Naive B cell (primary cell): Measurements from ENCODE around the gene PSMB3. TPM values are rescaled to one million over a fixed set of nuclear protein-coding genes. Genes with fewer than 3 reads are reported as not detected.

Experiments used
- ATAC-seq, 2 donors: fragments of 150-1000 bp; cut with Tn5 transposase; 2 replicates each; pipeline ENCODE4 v1.10.0; 2021; ENCODE audit warnings: low read depth in 2 of 2, mild to moderate bottlenecking in 2 of 2, moderate library complexity in 2 of 2
- DNase-seq: peaks from one replicate; pipeline ENCODE4 v3.0.0; 2022
- H3K27ac Mint-ChIP-seq, 6 donors: one replicate each; pipeline ENCODE4 v1.8.0; 2020 to 2022; ENCODE audit warnings: mild to moderate bottlenecking in 6 of 6, mixed read lengths in 6 of 6, moderate library complexity in 5 of 6, inconsistent platforms in 2 of 6
- H3K27me3 Mint-ChIP-seq, 3 donors: one replicate each; pipeline ENCODE4 v1.8.0; 2021 to 2022; ENCODE audit warnings: mixed read lengths in 3 of 3, mild to moderate bottlenecking in 1 of 3
- H3K36me3 Mint-ChIP-seq, 2 donors: one replicate each; pipeline ENCODE4 v1.8.0; 2020 to 2022; ENCODE audit warnings: mixed read lengths in 2 of 2, inconsistent platforms in 1 of 2, mild to moderate bottlenecking in 1 of 2
- H3K4me1 Mint-ChIP-seq, 3 donors: one replicate each; pipeline ENCODE4 v1.8.0; 2020 to 2022; ENCODE audit warnings: mixed read lengths in 3 of 3, inconsistent platforms in 1 of 3, mild to moderate bottlenecking in 1 of 3, moderate library complexity in 1 of 3
- H3K4me3 Mint-ChIP-seq, 8 donors: one replicate each; pipeline ENCODE4 v1.8.0; 2020 to 2022; ENCODE audit warnings: mild to moderate bottlenecking in 8 of 8, mixed read lengths in 8 of 8, moderate library complexity in 8 of 8, inconsistent platforms in 2 of 8
- H3K9me3 Mint-ChIP-seq, 7 donors: one replicate each; pipeline ENCODE4 v1.8.0; 2020 to 2022; ENCODE audit warnings: mixed read lengths in 7 of 7, mild to moderate bottlenecking in 5 of 7, inconsistent platforms in 2 of 7, moderate library complexity in 1 of 7
- polyA plus RNA-seq, 6 donors: library from polyadenylated mRNA; unstranded; fragments of 300-500 nt; fragmentation: Illumina TruSeq; gene quantifications; one replicate each; pipeline ENCODE4 v1.2.3, GENCODE V29; 2021; ENCODE audit warnings: low read depth in 6 of 6

The PSMB3 gene
- polyA plus RNA-seq, 6 donors from 2014 or later, result 326 to 642 (median 411) TPM

DNA sequence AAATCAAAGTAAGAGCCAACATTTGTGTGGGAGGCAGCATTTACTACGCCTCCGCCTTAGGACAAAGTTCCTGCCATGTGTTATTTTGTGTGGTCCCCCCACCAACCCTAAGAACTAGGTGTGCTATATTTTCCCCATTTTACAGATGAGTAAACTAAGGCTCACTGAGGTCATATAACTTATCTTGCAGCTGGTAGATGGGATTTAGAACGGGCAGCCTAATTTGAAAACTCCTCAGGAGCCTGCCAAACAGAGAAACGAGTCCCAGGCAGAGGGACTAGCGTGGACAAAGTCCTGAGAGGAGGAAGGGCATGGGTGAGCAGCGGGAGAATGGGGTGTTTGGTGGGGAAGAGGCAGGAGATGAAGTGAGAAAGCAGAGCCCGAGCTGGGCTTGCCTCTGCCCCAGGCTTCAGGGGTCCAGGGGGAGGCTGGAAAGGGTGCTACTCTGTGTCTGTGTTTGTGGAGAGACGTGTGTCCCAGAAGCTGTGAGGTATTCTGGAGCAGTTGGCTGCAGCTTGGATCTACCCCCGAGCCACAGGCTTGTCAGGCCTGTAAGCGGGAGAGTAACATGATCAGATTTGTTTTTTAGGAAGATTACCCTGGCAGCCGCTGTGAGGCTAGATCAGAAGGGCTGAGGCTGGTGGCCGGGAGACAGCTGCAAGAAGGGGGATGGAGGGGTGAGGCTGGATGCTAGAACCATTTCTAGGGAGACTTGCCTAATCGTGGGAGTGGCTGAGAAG is 42.5 kb upstream of the PSMB3 start:
- Mint-ChIP-seq H3K9me3 (no peaks in the 10 kb centered on the region), H3K36me3 (peaks cover 0 to 16% of the 10 kb centered on the region in 2 donors), H3K4me1 (peaks cover 53 to 63% (median 59%) of the 10 kb centered on the region in 3 donors), H3K27ac (peak overlapping the region in 1 of 6 donors; percentile 49), H3K27me3 (no peaks in the 10 kb centered on the region), H3K4me3 (peak overlapping the region in 1 of 8 donors; percentile 56)
- ATAC-seq (no peak), DNase-seq (no peak)

DNA sequence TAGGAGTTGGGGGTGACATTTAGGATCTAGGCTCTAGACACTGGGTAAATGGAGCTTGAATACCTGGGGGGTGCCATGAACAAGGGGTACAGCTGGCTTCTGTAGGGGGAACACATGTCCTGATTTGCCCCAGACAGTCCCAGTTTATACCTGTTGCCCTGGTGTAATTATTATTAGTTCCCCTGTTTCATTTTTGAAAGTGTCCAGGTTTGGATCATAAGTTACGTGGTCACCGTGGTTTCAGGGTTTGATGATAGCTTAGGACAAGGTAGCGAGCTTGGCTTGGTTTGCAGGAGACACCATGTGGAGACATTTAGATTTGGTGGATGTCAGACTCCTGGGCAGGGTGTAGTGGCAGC is 42.0 kb upstream of the PSMB3 start:
- H3K27me3 Mint-ChIP-seq, result no peaks in the 10 kb centered on the region
- no peak for DNase-seq
- H3K9me3 Mint-ChIP-seq, result no peaks in the 10 kb centered on the region
- peak overlapping the region in 2 of 6 donors; percentile 10 to 15 for H3K27ac Mint-ChIP-seq
- ATAC-seq, result no peak
- peaks cover 57 to 68% (median 64%) of the 10 kb centered on the region in 3 donors for H3K4me1 Mint-ChIP-seq
- H3K36me3 Mint-ChIP-seq, result peaks cover 0 to 18% of the 10 kb centered on the region in 2 donors
- peak overlapping the region in 2 of 8 donors; percentile 23 to 35 for H3K4me3 Mint-ChIP-seq

DNA sequence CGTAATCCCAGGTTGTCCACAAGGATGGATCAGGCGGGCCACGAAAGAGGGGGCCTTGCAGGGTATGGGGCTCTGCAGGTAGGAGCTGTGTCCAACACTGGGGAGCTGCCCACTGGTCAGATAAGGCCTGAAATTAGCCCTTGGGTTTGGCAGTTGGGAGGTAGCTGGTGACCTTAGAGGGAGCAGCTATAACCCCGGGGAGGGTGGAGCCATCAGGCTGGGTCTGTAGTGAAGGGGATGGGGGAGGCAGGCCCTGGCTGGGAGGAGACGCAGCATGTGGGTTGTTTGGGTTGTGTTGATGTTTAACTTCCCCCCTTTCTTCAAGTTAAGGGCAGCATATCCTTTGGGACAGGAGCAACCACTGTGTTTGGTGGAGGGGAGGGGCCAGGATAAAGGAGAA is 41.6 kb upstream of the PSMB3 start:
- H3K27ac Mint-ChIP-seq, result peak overlapping the region in 2 of 6 donors; percentile 53 to 60
- no peak overlapping the region for H3K4me3 Mint-ChIP-seq
- peaks cover 59 to 69% (median 65%) of the 10 kb centered on the region in 3 donors for H3K4me1 Mint-ChIP-seq
- H3K36me3 Mint-ChIP-seq, result peaks cover 0 to 22% of the 10 kb centered on the region in 2 donors
- no peak for DNase-seq
- no peaks in the 10 kb centered on the region for H3K27me3 Mint-ChIP-seq
- no peak for ATAC-seq
- H3K9me3 Mint-ChIP-seq, result no peaks in the 10 kb centered on the region

DNA sequence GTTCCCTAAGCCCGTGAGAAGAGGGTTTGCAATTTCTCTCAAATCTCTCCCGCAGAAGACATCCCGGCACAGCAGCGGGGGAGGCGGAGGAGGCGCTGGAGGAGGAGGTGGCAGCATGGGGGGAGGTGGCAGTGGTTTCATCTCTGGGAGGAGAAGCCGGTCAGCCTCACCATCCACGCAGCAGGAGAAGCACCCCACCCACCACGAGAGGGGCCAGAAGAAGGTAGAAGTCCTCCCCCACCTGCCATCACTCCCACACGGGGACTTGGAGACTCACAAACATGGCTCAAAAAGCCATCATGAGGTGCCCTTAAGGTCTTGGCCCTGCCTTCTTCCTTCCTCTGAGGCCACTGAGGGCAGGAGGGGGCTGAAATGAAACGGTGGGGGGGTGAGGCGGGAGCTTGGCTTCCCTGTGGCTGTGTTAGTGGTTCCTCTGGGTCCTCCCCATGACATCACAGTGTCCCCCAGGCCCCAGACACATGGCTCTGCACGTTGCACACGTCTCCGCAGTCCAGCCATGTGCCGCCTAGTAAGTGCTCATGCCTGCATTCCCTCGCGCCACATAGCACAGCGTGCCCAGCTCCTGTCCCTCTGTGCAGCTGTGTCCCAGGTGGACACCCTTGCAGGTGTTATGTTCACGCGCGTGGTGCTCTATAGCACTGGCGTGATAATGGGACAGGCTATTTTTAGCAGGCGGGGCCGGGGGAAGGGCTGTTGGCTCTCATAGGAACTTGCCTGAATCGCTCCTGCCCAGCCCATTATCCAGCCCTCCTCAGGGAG is 40.6 kb upstream of the PSMB3 start:
- ATAC-seq (no peak), DNase-seq (no peak)
- H3K9me3 Mint-ChIP-seq, result no peaks in the 10 kb centered on the region
- H3K27me3 Mint-ChIP-seq, result no peaks in the 10 kb centered on the region
- peaks cover 0 to 30% of the 10 kb centered on the region in 2 donors for H3K36me3 Mint-ChIP-seq
- H3K4me3 Mint-ChIP-seq, result no peak overlapping the region
- H3K4me1 Mint-ChIP-seq, result peaks cover 50 to 60% (median 55%) of the 10 kb centered on the region in 3 donors
- H3K27ac Mint-ChIP-seq, result peak overlapping the region in 2 of 6 donors; percentile 53 to 60

DNA sequence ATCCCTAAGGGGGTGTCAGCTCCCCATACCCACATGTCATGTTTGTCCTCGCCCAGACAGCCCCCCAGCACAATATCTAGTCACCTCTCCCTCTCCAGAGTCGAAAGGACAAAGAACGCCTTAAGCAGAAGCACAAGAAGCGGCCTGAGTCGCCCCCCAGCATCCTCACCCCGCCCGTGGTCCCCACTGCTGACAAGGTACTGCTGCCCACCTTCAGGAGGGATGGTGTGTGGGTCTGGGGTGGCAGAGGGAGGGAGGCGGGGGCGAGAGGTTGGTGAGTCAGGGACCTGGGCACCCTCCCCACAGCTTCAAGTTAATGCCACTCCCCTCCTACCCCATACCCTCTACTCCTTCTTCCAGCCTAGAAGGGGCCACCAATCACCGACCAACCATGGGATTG is 39.9 kb upstream of the PSMB3 start:
- ATAC-seq (no peak), DNase-seq (no peak)
- Mint-ChIP-seq H3K9me3 (no peaks in the 10 kb centered on the region), H3K27ac (peak overlapping the region in 1 of 6 donors; percentile 42), H3K4me3 (no peak overlapping the region), H3K36me3 (peaks cover 0 to 36% of the 10 kb centered on the region in 2 donors), H3K27me3 (no peaks in the 10 kb centered on the region), H3K4me1 (peaks cover 47 to 56% (median 49%) of the 10 kb centered on the region in 3 donors)

DNA sequence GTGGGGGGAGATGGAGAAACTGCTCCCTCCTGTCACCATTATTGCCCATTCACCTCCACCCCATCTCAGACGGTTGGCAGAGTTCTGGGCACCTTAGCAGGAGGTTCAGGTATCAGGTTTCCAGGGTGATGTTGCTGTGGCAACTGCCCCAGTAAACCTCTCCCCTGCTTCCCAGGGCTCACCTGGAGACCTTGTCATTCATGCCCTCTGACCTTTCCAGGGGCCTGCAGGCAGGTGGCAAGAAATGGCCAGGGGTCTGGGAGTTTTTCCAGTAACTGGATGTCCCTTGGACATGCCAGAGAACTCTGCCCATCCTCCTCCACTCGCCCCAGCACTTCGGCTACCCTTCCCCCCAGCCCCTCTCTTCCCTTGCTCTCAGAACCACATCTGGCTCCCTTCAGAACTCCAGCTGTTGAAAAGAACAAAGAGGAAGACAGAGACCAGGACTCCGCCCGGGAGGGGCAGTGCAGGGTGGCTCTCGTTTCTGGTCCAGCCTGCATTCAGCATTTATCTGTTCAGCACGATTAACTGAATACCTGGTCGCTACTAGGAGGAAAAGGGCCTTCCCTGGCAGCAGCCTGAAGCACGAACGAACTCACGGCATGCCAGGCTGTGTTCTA is 39.0 kb upstream of the PSMB3 start:
- peaks cover 40 to 59% (median 43%) of the 10 kb centered on the region in 3 donors for H3K4me1 Mint-ChIP-seq

DNA sequence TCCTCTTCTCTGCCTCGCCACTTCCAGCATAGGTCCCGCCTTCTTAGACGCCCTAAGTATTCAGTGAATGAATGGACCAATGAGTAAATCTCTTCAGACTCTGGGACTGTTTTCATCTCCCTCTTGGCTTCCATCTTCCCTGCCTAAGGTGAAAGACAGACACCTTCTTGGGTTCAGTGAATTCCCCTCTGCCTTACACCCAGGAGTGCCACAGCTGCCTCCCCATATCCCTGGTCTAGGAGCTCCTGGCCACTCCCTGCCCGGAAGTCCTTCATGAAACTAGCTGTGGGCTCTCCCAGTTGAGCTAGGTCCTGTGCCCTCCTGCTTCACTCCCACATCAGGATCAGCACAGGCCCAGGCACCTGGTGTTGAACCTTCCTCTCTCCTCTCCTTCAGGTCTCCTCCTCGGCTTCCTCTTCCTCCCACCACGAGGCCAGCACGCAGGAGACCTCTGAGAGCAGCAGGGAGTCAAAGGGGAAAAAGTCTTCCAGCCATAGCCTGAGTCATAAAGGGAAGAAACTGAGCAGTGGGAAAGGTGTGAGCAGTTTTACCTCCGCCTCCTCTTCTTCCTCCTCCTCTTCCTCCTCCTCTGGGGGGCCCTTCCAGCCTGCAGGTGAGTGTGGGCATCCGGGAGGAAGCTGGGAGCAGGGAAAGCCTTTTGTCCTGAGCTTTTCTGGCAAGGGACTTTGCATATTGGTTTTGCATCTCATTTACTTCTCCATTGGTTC is 37.2 kb upstream of the PSMB3 start:
- peak overlapping the region in 2 of 6 donors; percentile 54 to 81 for H3K27ac Mint-ChIP-seq
- ATAC-seq, result no peak
- H3K36me3 Mint-ChIP-seq, result peaks cover 0 to 34% of the 10 kb centered on the region in 2 donors
- no peaks in the 10 kb centered on the region for H3K9me3 Mint-ChIP-seq
- no peak for DNase-seq
- no peaks in the 10 kb centered on the region for H3K27me3 Mint-ChIP-seq
- no peak overlapping the region for H3K4me3 Mint-ChIP-seq
- H3K4me1 Mint-ChIP-seq, result peaks cover 29 to 50% (median 31%) of the 10 kb centered on the region in 3 donors

More for the DNA sequence above, 39.0 kb upstream of the PSMB3 start:
- ATAC-seq (no peak), DNase-seq (no peak)
- peak overlapping the region in 1 of 8 donors; percentile 10 for H3K4me3 Mint-ChIP-seq
- no peaks in the 10 kb centered on the region for H3K9me3 Mint-ChIP-seq
- H3K36me3 Mint-ChIP-seq, result peaks cover 0 to 40% of the 10 kb centered on the region in 2 donors
- no peak overlapping the region for H3K27ac Mint-ChIP-seq
- no peaks in the 10 kb centered on the region for H3K27me3 Mint-ChIP-seq

DNA sequence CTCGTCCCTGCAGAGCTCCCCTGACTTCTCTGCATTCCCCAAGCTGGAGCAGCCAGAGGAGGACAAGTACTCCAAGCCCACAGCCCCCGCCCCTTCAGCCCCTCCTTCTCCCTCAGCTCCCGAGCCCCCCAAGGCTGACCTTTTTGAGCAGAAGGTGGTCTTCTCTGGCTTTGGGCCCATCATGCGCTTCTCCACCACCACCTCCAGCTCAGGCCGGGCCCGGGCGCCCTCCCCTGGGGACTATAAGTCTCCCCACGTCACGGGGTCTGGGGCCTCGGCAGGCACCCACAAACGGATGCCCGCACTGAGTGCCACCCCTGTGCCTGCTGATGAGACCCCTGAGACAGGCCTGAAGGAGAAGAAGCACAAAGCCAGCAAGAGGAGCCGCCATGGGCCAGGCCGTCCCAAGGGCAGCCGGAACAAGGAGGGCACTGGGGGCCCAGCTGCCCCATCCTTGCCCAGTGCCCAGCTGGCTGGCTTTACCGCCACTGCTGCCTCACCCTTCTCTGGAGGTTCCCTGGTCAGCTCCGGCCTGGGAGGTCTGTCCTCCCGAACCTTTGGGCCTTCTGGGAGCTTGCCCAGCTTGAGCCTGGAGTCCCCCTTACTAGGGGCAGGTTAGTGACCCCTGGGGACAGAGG is 36.1 kb upstream of the PSMB3 start:
- H3K4me1 Mint-ChIP-seq, result peaks cover 26 to 46% (median 30%) of the 10 kb centered on the region in 3 donors
- ATAC-seq (no peak), DNase-seq (no peak)
- peaks cover 0 to 39% of the 10 kb centered on the region in 2 donors for H3K36me3 Mint-ChIP-seq
- no peak overlapping the region for H3K4me3 Mint-ChIP-seq
- no peaks in the 10 kb centered on the region for H3K9me3 Mint-ChIP-seq
- no peaks in the 10 kb centered on the region for H3K27me3 Mint-ChIP-seq
- H3K27ac Mint-ChIP-seq, result no peak overlapping the region

DNA sequence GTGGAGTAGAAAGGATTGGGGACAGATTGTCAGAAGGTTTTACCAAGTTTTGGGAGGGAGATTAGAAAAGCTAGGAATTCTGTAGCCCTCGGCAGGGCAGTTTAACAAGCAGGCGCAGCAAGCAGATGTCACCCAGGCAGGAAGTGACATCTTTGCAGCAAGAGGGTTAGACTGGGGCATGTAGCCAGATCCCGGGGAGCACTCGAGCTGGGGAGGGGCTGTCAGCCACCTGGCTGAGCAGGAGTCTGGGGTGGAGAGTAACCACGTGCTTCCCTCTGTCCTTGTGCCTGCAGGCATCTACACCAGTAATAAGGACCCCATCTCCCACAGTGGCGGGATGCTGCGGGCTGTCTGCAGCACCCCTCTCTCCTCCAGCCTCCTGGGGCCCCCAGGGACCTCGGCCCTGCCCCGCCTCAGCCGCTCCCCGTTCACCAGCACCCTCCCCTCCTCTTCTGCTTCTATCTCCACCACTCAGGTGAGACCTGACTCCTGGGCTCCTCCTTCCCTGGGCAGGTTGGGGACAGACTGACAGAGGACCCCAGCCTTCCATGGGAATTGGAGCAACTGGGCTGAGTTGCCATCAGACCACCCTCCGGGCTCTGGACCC is 35.3 kb upstream of the PSMB3 start:
- H3K36me3 Mint-ChIP-seq, result peaks cover 0 to 39% of the 10 kb centered on the region in 2 donors

DNA sequence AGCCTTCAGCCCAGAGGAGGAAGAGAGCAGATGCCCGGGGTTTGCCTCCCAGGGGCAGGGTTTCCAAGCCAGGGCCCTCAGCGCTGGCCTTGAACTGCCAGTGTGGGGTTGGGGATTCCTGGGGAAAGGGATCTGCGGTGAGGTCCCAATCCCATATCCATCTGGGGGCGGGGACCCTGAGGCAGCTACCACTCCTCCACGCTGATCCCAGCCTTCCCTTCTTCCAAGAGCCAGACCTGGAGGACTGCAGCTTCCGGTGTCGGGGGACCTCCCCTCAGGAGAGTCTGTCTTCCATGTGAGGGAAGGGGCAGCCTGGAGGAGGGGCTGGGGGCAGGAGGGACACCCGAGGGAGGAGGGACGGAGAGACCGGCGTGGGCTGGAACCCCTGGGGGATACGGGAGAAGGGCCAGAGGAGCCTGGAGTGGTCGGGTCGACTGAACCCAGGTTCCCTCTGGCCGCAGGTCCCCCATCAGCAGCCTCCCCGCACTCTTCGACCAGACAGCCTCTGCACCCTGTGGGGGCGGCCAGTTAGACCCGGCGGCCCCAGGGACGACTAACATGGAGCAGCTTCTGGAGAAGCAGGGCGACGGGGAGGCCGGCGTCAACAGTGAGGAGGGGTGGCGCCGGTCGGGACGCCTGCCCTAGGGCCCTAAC is 33.1 kb upstream of the PSMB3 start:
- peaks cover 0 to 39% of the 10 kb centered on the region in 2 donors for H3K36me3 Mint-ChIP-seq
- no peak for ATAC-seq

More for the DNA sequence above, 35.3 kb upstream of the PSMB3 start:
- Mint-ChIP-seq H3K4me1 (peaks cover 25 to 46% (median 30%) of the 10 kb centered on the region in 3 donors), H3K4me3 (no peak overlapping the region), H3K27me3 (no peaks in the 10 kb centered on the region), H3K27ac (peak overlapping the region in 3 of 6 donors; percentile 13 to 49 (median 24)), H3K9me3 (no peaks in the 10 kb centered on the region)
- DNase-seq (no peak), ATAC-seq (no peak)

DNA sequence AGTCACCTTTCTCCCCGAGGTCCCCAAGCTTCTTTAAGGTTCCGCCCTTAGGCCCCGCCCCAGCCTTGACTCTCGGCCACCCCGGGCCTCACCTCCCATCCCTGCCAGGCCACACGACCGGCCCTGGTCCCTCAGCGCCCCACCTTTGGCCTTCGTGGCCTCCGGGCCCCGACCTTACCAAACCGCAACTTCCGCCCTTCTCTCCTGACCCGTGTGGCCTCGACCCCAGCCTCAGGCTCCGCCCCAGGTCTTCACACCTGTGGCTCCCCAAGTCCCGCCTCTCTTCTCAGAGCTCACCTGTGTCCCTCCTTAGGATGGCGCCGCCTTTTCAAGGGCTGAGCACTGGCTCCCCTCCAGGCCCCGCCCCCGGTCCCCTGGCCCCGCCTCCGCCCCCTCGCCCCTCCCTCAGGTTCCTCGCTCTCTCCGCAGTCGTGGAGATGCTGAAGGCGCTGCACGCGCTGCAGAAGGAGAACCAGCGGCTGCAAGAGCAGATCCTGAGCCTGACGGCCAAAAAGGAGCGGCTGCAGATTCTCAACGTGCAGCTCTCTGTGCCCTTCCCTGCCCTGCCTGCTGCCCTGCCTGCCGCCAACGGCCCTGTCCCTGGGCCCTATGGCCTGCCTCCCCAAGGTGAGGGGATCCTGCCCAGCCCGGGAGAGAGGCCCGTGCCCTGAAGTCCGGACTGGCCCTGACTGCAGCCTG is 32.4 kb upstream of the PSMB3 start:
- Mint-ChIP-seq H3K27ac (no peak overlapping the region), H3K36me3 (peaks cover 0 to 39% of the 10 kb centered on the region in 2 donors), H3K9me3 (no peaks in the 10 kb centered on the region)

More for the DNA sequence above, 33.1 kb upstream of the PSMB3 start:
- Mint-ChIP-seq H3K4me3 (no peak overlapping the region), H3K27ac (no peak overlapping the region), H3K9me3 (no peaks in the 10 kb centered on the region), H3K4me1 (peaks cover 23 to 48% (median 25%) of the 10 kb centered on the region in 3 donors), H3K27me3 (no peaks in the 10 kb centered on the region)
- no peak for DNase-seq

More for the DNA sequence above, 32.4 kb upstream of the PSMB3 start:
- H3K4me1 Mint-ChIP-seq, result peaks cover 20 to 43% (median 21%) of the 10 kb centered on the region in 3 donors
- DNase-seq, result no peak
- no peak for ATAC-seq
- H3K4me3 Mint-ChIP-seq, result no peak overlapping the region
- H3K27me3 Mint-ChIP-seq, result no peaks in the 10 kb centered on the region
